ENCODE data around the gene CRLF3.
"Not testable (repeated sequence)": the region's sequence is repeated elsewhere in the genome, so short reads cannot be mapped to it uniquely, and the experiment has no call there.

CRLF3 gene, protein sequence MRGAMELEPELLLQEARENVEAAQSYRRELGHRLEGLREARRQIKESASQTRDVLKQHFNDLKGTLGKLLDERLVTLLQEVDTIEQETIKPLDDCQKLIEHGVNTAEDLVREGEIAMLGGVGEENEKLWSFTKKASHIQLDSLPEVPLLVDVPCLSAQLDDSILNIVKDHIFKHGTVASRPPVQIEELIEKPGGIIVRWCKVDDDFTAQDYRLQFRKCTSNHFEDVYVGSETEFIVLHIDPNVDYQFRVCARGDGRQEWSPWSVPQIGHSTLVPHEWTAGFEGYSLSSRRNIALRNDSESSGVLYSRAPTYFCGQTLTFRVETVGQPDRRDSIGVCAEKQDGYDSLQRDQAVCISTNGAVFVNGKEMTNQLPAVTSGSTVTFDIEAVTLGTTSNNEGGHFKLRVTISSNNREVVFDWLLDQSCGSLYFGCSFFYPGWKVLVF

DNA sequence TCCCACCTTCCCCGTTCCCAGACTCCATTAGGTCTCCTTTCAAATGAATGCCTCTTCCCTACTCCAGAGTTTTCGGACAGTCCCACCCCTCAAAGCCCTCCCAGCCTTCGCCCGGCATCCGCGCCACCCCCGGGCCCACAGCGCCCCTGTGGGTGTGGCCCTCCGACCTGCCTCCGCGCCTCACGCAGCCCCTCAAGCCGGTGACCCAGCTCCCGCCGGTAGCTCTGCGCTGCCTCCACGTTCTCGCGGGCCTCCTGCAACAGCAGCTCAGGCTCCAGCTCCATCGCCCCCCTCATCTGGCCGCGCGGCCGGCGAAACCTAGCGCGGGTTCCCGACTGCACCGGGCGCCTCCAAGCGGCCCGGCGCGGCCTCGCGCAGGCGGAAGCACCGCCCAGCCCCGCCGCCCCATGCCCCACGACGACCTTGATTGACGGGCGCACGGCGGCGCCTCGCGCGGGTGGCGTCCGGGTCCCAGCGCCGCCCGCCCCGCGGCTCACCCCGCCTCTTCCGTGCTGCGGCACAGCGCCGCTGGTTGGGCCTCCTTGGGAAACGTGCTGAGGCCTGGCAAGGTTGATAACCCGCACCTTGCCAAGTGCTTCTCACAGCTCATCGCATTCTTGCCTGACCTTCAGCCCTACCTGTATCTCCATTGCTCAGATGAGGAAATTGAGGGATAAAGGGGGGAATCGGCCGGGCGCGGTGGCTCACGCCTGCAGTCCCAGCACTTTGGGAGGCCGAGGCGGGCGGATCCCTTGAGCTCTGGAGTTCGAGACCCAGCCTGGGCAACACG is at the start of gene CRLF3:
CRLF3 (minus strand) TSS at position 337 of the 790 bp plus-strand sequence; CDS start at position 296, 41 bp downstream.
- peak; percentile 88 for DNase-seq

DNA sequence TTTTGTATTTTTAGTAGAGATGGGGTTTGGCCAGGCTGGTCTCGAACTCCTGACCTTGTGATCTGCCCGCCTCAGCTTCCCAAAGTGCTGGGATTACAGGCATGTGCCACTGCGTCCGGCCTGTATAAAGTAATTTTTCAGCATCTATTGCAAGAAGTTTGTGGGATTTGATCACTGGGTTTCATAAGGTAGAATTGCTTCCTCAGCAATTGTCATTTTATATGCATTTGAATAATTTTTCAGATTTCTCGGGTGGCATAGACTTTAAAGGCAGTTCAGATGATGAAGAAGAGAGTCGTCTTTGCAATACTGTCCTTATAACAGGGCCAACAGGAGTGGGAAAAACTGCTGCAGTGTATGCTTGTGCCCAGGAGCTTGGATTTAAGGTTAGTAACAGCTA is 44.5 kb upstream of the CRLF3 start:
- DNase-seq: no peak

DNA sequence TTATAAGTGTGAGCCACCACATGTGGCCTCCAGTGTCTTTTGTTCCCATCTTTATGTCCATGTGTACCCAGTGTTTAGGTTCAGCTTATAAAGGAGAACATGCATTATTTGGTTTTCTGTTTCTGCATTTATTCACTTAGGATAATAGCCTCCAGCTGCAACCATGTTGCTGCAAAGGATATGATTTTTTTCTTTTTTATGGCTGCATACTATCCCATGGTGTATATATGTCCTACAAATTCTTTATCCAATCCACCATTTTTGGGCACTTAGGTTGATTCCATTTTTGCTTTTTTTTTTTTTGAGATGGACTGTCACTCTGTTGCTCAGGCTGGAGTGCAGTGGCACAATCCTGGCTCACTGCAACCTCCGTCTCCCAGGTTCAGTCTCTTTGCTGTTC is 40.1 kb upstream of the CRLF3 start:
- no peak for DNase-seq

DNA sequence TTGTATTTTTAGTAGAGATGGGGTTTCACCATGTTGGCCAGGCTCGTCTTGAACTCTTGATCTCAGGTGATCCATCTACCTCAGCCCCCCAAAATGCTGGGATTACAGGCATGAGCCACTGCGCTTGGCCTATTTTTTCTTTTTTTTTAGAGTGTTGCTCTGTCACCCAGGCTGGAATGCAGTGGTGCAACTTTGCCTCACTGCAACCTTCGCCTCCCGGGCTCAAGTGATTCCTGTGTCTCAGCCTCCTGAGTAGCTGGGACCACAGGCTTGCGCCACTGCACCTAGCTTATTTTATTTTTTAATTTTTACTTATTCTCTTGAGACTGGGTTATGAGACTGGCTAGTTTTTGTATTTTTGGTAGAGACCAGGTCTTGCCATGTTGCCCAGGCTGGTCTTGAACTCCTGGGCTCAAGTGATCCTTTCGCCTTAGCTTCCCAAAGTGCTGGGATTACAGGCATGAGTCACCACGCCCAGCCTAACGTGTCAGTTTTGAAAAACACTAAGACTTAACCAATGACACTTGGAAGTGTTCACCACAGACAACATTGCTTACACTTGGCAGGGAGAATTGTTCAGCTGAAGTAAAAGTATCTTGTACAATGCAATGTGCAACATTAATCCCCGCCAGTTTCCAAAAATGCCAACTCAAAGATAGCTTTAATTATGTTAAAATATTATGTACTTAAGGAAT is 34.2 kb upstream of the CRLF3 start:
- DNase-seq: no peak

DNA sequence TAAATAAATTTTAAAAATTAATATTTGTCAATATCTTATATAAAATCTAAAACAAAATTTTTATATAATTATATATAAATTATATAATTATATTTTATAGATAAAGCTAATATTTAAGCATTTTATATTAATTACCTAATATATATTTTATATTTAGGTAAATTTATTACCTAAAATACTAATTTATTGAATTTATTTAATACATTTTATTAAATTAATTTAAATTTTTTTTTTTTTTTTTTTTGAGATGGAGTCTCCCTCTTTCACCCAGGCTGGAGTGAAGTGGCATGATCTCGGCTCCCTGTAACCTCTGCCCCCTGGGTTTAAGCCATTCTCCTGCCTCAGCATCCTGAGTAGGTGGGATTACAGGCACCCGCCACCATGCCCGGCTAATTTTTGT is 29.7 kb upstream of the CRLF3 start:
- no peak for DNase-seq

DNA sequence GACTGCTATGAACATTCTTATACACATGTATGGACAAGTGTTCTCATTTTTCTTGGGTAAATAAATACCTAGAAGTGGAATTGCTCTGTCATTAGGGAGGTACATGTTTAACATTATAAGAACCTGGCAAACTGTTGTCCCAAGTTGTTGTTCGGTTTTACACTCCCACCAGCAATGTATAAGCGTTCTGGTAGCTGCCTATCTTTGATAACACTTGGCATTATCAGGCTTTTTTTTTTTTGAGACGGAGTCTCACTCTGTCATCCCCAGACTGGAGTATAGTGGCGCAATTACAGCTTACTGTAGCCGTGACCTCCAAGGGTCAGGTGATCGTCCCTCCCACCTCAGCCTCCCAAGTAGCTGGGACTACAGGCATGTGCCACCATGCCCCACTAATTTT is 23.5 kb upstream of the CRLF3 start:
- DNase-seq: no peak

DNA sequence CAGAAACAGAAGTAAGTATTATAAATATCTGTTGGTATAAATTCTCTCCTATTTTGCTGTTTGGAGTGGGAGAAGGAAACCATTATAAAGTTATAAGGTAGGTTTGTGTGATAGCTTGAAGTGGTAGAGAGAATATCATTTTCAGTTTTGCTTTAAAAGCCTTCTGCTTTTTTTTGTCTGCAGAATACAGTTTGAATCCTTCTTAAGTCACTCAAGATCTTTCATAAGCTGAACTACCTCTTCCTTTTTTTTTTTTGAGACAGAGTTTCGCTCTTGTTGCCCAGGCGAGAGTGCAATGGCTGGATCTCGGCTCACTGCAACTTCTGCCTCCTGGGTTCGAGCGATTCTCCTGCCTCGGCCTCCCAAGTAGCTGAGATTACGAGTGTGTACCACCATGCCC is 16.3 kb upstream of the CRLF3 start:
- DNase-seq: no peak

DNA sequence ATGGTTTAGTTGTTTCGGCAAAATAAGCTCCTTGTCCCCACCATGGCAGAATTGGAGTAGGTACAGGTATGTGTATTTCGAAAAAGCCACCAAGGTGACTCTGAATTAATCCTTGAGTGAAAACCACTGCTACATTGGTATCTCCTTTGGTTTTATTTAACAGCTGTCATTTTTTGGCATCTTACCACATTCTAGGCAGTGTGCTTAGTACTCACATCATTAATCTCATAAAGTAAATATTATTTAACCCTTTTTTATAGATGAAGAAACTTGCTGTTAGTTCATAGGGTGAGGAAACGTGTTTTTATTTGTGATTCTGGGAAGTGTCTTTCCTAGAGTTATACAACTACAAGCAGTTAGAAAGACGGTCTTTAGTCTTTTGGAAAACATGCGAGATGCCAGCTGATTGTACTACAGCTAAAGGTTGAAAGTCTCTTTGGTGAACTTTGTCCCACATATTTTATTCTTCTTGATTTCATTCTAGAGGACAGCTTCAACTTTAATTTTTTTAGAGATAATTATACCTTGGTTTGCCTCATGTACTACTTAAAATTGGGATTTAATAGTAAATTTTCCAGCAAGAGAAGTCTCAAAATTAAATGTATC is 13.8 kb upstream of the CRLF3 start:
- no peak for DNase-seq

DNA sequence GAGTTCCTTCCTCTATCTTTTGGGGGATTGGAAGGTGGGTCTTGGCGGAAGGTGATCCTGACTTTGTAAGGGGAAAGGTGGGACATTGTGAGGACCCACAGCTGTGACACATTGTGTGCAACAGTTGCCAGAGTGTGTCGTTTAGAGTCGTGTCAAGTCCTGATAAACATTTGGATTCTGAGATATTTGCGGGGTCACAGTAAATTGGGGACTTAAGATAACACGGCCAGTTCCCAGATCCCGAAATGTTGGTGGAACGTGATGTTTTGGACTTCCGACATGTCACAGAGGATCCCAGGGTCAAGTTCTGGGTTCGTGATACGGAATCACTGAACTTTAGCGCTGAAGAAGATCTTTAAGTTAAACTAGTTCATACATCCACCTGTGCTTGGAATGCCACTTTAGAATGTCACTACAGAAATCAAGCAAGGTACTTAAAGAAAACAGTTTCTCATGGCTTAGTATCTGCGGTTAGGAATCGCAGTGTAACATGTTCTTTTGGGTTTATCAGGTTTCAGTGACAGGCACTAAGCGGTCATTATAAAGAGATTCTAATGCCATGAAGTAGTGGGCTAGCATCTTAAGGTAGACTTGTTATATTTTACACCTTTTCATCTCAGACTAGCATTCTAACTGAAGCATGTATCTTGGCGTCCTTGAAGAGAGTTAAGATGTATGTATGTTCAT is 8.1 kb upstream of the CRLF3 start:
- no peak for DNase-seq

DNA sequence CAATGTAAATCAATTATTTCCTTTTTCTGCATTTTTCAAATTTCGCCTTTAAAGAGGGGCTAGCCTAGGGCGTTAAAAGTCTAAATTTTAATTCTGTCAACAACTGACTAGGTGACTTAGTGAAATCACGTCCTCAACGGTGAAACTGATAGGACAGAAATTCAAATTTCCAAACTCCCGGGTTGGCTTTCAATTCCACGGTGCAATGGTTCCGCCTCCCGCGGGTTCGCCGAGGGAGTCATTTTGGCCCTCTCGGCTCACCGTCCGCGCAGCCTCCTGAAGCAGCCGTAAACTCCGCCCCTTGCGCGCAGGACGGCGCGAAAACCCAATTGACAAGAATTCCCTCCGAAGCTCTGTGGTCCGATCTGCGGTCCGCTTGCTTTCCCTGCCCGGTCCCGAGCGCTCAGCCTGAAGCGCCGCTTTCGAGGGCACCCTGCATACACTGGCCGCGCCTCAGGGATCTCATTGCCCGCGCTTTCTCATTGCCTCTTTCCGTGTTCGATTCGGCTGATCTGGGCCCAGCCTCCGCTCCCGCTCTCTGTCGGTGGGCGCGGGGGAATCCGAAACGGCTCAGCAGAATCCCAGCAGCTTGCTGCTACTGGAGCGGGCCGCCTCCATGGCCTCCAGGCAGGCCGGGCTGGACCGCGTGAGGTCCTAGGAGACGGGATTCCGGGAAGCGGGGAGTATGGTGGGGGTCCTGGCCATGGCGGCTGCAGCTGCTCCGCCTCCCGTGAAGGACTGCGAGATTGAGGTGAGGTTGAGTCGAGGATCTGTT is 7.4 kb upstream of the CRLF3 start, which contains the start of gene ATAD5:
ATAD5 (plus strand) TSS at position 304 of the 775 bp plus-strand sequence; CDS start at position 686, 382 bp downstream.
- DNase-seq: peak; percentile 93

DNA sequence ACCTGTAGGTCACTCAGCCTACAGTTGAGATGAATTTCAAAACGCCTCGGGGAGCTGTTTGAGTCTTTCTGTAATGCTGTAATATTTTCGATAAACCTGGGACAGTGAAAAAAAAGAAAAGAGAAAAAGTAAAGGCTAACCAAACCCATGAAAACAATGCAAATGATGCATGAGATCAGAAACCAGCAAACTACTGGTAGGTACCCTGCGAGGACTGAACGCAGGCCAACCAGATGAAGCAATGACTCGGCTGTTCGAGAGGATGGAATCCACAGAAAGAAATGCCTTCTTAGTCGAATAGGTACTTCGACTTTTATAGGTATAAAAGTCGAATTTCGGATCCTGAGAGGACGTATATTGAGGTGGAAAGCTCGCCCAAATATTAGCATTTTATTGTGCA is 6.8 kb upstream of the CRLF3 start:
- peak; percentile 44 for DNase-seq

DNA sequence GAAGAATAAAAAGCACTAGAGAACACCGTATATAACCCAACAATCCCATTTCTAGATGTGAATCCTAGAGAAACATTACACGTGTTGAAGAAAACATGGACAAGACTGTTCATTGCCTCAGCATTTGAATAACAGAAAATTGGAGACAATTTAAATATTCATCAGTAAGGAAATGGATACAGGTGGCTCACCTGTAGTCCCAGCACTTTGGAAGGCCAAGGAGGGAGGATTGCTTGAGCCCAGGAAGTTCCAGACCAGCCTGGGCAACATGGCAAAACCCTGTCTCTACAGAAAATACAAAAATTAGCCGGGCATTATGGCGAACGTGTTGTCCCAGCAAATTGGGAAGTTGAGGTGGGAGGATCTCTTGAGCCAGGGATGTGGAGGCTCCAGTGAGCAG is 4.5 kb upstream of the CRLF3 start:
- no peak for DNase-seq

DNA sequence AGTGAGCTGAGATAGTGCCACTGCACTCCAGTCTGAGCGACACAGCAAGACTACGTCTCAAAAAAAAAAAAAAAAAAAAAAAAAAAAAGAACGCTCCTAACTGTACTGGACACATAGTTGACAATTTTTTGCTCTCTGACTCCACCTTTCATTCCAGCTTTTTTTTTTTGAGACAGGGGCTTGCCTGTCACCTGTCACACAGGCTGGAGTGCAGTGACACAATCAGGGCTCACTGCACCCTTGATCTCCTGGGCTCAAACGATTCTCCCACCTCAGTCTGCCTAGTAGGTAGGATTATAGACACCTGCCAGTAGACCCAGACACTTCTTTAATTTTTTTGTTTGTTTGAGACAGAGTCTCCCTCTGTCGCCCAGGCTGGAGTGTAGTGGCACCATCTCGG is 2.6 kb upstream of the CRLF3 start:
- no peak for DNase-seq

DNA sequence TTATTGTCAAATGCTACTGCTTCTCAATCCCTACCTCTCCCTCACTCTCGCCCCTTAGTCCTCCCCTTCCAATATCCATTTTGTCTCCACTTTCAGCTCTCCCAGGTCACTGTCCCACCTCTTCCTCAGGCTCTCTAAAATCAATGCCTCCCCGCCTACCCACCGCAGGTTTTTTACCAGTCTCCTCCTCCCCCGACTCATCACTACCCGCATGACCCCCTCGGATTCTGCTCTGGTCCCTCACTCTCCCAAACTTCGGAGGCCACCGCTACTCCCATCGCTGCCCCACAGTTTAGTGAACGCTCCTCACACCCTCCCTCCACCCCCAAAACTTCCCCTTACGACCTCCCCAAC is 513 bp downstream of the CRLF3 start:
- DNase-seq: no peak

DNA sequence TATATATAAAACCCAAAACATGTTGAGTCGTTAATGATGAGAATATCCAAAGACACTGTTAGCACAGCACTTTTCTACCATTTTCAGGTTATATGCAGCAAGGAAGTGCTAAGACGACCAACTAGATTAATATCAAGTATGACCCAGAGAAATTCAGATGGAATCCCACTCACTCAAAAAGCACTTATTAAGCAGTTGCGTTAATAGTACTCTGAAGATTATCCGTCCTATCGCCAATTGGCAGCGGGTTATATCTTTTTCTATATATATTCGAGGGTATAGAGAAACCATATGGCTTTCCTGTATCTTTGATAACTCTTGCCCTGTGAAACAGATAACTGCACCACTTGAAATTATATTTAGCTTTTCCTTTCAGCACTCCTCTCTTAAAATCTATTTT is 1.1 kb downstream of the CRLF3 start:
- no peak for DNase-seq

DNA sequence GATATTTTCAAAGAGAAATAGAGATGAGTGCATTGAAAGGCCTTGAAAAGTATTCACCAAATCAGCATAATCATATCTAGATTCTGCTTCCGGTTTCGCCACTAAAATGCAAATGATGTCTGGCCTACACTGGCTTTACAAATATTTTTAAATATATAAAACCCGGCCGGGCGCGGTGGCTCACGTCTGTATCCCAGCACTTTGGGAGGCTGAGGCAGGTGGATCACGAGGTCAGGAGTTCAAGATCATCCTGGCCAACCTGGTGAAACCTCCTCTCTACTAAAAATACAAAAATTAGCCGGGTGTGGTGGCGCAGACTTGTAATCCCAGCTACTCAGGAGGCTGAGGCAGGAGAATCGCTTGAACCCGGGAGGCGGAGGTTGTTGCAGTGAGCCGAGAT is 1.6 kb downstream of the CRLF3 start:
- not testable (repeated sequence) for DNase-seq

DNA sequence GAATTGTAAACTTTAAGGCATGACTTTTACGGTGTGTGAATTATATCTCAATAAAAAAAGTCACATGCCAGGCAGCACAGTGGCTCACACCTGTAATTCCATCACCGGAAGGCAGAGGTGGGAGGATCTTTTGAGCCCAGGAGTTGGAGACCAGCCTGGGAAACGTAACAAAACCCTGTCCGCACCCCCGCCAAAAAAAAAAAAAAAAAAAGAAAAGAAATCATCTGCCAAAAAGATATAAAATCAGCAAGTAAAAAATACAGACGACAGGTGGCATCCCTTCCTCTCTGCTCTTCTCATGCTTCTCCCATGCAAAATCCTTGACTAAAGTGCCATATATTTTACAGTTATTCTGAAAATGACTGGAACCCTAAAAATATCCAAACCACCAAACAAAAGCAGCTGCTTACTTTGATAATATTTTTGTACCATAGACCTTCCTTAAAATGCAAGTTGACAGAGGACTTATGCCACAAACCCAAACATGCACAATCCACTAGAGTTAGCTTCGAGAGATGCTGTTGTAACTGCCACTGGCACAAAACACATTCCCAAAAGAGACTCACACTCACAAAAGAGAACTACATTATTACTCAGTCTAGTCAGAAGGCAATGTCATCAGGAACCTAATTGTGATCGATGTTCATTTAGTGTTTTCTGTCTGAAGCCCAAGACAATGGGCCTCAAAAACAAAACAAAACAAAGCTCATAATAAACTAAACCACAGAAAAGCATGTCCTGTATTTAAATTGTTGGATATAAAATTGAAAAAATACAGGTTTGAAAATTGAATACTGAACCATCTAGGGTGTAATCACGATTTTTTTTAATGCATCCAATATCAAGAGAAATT is 2.4 kb downstream of the CRLF3 start:
- DNase-seq: no peak

DNA sequence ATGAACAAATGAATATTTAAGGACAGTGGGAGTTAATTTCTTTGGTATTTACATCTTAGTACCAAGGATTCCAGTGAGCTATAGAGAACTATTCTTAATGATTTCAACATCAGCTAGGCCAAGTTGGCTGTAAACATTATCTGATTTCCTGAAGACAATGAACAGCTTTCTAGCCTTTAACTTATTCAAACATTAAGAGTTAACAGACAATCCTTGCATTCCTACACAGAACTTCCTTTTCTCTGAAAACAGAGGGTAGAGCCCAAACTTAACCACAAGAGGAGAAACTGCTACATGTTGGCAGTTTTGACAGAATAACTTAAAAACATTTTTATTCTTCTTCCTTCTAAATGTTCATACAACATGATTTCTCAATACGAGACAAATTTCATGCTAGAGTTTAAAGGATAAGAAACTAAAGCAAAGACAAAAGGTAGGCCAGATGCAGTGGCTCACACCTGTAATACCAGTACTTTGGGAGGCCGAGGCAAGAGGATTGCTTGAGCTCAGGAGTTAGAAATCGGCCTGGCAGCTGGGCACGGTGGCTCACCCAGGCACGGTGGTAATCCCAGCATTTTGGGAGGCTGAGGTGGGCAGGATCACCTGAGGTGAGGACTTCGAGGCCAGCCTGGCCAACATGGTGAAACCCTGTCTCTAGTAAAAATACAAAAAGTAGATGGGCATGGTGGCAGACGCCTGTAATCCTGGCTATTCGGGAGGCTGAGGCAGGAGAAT is 4.4 kb downstream of the CRLF3 start:
- DNase-seq: no peak

DNA sequence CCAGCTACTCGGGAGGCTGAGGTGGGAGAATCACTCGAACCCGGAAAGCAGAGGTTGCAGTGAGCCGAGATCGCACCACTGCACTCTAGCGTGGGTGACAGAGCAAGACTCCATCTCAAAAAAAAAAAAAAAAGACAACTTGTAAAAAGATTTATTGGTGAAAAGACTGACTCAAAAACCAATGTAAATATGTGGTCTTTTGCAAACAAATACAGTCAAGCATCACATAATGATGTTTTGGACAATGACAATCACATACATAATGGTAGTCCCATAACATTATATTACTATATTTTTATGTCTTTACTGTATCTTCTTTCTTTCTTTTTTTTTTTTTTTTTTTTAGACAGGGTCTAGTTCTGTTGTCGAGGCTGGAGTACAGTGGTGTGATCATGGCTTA is 8.3 kb downstream of the CRLF3 start:
- DNase-seq: no peak

DNA sequence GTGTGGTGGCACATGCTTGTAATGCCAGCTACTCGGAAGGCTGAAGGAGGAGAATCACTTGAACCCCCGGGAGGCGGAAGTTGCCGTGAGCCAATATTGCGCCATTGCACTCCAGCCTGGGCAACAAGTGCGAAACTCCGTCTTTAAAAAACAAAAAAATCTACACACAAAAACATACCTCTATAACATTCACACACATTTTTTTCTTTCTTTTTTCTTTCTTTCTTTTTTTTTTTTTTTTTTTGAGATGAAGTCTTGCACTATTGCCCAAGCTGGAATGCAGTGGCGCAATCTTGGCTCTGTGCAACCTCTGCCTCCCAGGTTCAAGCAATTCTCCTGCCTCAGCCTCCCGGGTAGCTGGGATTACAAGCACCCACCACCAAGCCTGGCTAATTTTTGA is 9.6 kb downstream of the CRLF3 start:
- not testable (repeated sequence) for DNase-seq

Measured in NCI-H1092 treated with DMSO at 0.1 percent for 48 hours (cell line).